Activated T-cell treated with anti-CD3 and anti-CD28 coated beads for 1 hour (primary cell): ENCODE measurements around the gene OR7G2.
"Not testable (repeated sequence)": the region's sequence is repeated elsewhere in the genome, so short reads cannot be mapped to it uniquely, and the experiment has no call there.

Experiments
- DNase-seq: peaks from one replicate; pipeline ENCODE4 v3.0.0-alpha.2; 2020; ENCODE audit warnings: low read depth

The OR7G2 gene

DNA sequence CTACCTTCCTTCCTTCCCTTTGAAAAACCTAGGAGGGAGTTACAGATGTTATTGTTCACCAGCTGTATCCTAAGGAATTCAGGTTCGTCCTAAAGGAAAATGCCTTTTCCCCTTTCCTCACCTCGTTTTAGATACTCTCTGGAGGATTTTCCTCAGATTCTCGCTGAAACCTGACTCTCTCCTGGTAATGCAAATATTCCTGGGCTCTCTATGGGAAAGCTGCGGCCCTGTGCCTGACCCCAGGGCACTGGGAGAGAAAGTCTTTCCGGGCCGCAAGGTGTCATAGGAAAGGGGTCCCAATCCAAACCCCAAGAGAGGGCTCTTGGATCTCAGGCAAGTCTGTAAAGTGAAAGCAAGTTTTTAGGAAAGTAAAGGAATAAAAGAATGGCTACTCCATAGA lies 33.5 kb downstream of the OR7G2 start:
- DNase-seq: no peak

DNA sequence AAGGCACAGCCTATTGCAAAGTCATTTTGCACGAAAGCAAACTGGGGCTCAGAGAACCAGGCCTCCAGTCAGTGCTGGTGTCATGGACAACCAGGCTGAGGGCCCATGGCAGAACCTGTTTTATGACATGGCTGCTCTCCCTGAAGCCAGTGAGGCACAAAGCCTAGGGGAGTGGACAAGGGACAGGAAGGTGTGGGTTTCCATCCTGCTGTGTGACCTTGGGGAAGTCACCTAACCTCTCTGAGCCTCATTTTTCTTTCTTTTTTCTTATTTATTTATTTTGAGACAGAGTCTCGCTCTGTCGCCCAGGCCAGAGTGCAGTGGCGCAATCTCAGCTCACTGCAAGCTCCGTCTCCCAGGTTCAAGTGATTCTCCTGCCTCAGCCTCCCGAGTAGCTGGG lies 35.6 kb downstream of the OR7G2 start:
- DNase-seq: not testable (repeated sequence)

DNA sequence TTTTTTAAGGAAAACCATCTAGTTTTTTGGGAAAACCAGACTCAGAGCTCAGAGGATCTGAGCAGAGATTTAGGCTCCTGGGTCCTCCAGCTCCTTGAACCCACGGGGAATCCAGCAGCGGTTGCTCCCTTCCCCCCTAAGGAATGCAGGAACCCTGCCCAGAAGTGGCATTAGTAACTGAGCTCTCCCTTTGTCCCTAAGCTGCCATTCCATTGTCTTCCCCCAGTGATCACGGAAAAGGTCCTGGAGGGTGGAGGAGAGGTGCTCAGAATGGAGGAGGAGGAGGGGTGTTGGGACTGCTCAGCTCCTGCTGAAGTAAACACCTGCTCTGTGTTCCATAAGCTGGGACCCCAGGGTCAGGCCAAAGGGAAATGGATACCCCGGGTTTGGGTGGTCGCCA lies 37.2 kb downstream of the OR7G2 start:
- no peak for DNase-seq

DNA sequence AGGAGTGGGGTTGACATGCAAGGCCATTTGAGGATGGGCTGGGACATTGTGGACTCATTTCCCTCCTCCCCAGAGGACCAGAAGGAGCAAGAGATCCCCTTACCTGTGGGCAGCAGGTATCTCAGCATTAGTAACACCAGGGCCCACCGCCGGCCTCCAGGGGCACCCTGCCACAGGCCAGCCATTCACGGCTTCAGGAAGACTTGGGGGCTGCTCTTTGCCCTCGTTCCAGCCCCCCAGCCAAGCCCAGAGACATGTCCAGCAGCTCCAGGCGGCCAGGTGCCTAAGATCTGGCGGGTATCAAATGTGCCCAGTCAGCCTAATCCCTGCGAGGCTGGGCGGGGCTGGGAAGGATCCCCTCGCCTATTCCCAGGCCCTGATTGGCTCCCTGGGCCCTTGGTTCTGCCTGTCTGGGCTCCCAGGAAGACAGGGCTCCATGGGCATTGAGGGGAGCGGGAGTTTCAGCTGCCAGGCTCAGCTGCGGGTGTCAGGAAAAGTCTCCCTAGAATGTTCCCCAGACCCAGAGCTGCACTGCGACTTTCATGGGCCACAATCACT lies 41.7 kb downstream of the OR7G2 start:
- DNase-seq: no peak

DNA sequence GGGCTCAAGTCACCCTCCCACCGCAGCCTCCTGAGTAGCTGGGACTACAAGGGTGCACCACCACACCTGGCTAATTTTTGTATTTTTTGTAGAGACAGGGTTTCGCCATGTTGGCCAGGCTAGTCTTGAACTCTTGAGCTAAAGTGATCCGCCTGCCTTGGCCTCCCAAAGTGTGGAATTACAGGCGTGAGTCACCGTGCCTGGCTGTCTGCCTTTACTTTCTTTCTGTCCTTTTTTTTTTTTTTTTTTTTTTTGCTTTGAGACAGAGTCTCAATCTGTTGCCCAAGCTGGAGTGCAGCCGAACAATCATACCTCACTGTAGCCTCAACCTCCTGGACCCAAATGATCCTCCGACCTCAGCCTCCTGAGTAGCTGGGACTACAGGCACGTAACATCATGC lies 45.4 kb downstream of the OR7G2 start:
- DNase-seq: no peak

DNA sequence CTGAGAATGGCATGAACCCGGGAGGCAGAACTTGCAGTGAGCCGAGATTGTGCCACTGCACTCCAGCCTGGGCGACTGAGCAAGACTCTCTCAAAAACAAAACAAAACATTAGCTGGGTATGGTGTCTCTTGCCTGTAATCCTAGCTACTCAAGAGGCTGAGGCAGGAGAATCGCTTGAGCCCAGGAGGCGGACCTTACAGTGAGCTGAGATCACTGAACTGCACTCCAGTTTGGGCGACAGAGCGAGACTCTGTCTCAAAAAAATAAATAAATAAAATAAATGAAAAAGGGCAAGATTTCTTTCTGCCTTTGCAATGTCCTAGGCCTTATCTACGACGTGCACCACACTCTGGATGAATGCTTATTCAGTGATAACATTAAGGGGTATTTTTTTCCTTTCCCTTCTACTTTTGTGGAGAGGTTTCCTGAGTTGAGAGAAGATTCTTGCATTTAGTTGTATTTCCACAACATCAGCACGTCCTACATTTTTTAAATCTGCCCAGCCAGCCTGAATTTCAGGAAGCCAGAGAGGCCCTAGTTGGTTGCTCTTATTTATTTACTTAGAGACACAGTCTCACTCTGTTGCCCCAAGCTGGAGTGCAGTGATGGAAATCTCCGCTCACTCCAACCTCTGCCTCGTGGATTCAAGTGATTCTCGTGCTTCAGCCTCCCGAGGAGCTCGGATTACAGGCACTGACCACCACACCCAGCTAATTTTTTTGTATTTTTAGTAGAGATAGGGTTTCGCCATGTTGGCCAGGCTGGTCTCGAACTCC lies 46.5 kb downstream of the OR7G2 start:
- DNase-seq: no peak

DNA sequence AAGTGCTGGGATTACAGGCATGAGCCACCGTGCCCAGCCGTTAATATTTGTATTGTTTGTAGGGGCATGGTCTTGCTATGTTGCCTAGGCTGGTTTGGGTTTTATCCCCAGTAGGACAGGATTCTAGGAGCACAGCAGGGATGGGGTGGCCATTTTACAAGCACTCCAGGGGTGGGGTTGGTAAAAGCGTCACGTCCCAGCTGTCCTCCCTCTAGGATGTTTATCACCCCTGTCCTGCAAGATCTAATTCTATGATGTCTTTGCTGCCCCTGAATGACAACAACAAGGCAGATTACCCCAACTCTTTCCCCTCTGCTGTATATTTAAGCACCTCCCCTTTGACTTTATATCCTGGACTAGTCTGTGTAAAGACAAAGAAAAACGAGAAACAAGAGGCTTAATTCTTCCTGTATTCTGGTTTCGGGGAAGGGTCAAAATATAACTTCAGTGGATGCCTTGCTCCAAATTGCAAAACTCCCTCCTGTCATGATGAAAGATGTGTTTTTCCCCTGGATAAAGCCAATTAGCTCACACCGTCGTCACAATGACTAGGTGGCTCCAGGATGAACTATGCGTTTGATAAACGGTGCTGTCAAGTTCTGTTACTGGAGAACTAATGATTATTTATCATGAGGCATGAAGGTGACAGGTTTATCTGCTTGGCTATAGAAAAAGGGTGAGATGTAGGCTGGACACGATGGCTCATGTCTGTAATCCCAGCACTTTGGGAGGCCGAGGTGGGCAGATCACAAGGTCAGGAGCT lies 48.2 kb downstream of the OR7G2 start:
- no peak for DNase-seq

DNA sequence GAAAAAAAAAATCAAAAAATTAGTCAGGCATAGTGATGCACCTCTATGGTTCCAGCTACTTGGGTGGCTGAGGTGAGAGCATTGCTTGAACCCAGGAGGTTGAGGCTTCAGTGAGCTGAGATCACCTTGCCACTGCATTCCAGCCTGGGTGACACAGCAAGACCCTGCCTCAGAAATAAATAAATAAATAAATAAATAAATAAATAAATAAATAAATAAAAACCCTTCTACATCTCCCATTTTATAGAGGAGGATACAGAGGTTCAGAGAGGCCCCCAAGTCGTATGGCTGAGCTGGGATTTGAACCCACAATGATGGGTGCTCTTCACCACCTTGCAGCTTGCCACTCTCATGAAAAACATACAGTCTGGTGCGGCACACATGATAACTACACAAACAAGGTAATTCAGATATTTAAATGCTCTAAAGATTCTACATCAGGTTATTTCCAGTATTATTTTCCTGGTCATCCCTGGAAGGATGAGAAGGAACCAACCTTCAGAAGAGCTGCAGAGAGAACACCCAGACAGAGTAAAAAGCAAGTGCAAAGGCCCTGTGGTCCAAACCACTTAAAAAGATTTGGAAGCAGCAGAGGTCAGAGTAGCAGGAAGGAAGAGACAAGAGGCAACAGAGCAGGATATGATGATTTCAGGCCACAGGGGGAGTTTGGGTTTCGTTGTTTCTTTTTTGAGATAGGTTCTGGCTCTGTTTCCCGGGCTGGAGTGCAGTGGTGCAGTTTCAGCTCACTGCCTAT lies 49.6 kb downstream of the OR7G2 start:
- DNase-seq: no peak

DNA sequence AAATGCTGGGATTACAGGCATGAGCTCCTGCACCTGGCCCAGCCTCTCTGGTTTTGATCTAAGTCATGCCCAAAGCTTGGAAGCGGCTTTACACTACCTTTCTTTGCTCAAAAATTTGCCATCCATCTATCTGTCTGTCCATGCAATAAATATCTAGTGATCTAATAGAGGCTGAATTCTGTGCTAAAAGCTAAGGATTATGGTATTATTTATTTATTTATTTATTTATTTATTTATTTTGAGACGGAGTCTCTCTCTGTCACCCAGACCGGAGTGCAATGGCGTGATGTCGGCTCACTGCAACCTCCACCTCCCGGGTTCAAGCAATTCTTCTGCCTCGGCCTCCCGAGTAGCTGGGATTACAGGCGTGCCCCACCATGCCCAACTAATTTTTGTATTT lies 51.1 kb downstream of the OR7G2 start:
- not testable (repeated sequence) for DNase-seq

DNA sequence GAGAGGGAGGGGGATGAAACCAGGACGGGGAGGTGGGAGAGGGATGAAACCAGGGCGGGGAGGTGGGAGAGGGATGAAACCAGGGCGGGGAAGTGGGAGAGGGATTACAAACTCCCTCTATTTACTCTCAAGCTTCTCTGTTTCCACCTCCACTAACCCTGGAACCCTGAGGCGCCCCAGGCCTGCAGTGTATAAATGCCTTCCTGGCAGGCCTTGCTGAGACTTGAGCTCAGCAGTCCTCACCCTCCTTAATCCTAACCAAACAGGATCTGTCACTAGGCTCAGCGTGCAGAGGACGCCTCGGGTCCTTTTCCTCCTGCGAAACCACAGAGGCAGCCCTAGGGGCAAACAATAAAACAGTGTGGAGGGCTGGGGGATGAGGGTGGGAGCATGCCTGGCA lies 52.5 kb downstream of the OR7G2 start:
- DNase-seq: no peak

DNA sequence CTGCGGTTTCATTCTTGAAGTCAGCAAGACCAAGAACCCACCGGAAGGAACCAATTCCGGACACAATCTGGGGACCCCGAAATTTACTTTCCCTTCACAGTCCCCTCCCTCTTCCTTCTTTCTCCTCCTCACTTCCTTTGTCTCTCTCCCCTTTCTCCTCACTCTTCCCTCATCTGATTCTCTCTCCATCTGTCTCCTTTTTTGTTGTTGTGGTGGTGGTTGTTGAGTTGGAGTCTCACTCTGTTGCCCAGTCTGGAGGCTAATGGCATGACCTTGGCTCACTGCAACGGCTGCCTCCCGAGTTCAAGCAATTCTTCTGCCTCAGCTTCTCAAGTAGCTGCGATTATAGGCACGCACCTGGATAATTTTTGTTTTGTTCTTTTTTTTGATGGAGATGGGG lies 53.1 kb downstream of the OR7G2 start:
- DNase-seq: no peak

DNA sequence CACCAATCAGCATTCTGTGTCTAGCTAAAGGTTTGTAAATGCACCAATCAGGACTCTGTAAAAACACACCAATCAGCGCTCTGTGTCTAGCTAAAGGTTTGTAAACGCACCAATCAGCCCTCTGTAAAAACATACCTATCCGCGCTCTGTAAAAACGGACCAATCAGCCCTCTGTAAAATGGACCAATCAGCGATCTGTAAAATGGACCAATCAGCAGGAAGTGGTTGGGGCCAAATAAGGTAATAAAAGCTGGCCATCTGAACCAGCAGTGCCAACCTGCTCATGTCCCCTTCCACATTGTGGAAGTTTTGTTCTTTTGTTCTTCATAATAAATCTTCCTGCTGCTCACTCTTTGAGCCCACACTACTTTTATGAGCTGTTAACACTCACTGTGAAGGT lies 53.6 kb downstream of the OR7G2 start:
- DNase-seq: not testable (repeated sequence)

DNA sequence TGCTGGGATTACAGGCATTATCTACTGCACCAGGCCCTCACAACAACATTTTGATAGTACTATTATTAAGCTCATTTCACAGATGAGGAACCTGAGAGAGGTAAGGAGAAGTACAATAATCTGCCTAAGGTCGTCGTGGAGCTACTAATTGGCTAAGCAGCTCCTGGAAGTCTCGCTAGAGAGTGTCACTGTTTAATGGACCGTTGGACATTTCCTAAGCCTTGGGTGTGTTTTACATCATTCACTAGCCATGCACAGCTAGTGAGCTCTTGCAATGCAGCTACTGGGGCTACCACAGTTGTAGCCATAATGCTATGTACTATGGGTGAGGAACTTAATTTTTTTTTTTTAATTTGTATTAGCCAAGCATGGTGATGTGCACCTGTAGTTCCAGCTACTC lies 54.4 kb downstream of the OR7G2 start:
- DNase-seq: no peak
